Measurements from ENCODE around the gene RHOA.

- no peak for TF ChIP-seq CTCF (IDR thresholded peaks at IDR 0.05; ENCODE audit: low read depth, low read length, poor library complexity, severe bottlenecking)
- no peak for TF ChIP-seq EZH2phosphoT487 (IDR thresholded peaks at IDR 0.05; ENCODE audit: borderline replicate concordance, low read length)
Observed at GRCh38 chr3:49410846-49411534, 786 bp downstream of the RHOA start.
